NCI-H2029 treated with DMSO at 0.1 percent for 48 hours (cell line): ENCODE data around the gene CMTR1.
"Not testable (repeated sequence)": the region's sequence is repeated elsewhere in the genome, so short reads cannot be mapped to it uniquely, and the experiment has no call there.

Experiments used
- DNase-seq: peaks from one replicate; lab custom pipeline; 2025; lab: John Stamatoyannopoulos, UW

The CMTR1 gene

DNA sequence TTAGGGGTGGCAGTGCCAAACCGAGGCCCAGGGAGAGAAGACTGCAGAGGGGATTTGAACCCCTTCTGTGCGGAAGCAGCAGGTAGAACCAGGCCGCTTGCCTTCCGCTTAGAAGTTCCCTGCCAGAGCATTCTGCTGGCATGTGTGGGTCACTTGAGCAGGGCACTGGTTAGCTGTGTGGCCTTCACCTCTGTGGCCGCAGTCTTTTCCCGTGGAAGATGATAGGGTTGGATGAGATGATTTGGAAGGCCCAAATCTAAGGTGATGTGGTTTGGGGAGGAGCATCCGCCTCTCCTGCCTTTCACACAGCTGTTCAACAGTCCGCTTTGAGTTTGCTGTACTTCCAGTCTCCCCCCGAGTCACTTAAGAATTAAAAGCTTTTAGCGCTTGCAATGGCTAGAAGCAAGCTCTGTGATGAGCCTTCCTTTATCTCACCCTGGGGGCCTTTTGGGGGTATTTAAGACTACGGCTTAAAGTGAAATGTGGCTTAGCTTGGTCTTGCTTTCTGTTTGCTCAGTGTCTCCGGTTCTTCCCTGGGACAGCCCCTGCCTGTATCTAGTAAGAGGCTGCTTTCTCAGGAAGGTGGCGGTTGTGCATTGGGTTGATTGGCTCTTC is 743 bp downstream of the CMTR1 start:
- no peak for DNase-seq

DNA sequence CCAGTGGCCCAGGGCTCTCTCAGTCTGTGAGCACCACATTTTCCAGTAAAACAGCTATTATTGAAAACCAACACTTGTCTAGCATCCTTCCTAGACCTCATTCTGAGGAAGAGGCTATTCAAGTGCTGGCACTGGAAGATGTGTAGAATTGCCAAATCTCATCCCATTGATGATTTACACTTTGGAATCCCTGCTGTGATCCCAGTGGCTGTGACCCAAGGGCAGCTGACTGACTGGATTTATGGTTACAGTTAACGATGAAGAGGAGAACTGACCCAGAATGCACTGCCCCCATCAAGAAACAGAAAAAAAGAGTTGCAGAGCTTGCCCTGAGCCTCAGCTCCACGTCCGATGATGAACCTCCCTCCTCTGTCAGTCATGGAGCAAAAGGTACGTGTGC is 2.4 kb downstream of the CMTR1 start:
- DNase-seq = no peak

DNA sequence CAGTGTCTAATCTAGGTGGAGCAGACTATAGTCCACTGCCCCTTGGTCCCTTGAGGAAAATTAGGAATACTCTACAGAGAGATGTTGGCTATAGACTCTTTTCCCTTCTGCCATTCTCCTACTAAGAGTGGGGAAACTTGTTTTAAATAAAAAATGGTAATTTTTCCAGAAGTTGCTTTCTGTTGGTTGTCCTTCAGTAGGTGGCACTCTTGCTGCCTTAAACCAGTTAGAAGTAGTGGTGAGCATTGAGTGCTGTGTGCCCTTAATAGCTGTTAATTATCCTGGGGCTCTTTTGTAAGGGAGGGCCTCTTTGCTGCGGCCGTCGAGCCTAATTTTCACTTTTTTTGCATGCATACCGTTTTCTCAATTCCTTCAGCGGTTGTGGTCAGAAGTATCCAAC is 2.8 kb downstream of the CMTR1 start:
- DNase-seq = no peak

DNA sequence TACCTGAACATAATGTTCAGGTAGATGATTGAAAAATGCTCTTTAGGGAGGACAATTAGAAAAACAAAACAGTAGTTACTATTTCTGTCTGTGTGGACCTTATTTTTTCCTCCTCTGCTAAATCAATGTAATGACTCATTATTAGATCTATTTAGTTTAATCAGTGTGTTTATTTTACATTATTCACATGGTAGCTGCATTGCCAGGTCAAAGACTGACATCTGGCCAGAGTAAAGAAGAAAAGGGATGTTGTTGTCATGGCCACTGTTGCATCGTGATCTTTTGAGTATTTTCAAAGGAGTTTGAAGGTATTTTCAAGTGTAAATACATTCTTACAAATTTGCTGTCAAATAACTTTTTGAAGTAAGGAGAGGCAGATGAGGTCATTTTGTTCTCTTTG is 5.9 kb downstream of the CMTR1 start:
- DNase-seq = no peak

DNA sequence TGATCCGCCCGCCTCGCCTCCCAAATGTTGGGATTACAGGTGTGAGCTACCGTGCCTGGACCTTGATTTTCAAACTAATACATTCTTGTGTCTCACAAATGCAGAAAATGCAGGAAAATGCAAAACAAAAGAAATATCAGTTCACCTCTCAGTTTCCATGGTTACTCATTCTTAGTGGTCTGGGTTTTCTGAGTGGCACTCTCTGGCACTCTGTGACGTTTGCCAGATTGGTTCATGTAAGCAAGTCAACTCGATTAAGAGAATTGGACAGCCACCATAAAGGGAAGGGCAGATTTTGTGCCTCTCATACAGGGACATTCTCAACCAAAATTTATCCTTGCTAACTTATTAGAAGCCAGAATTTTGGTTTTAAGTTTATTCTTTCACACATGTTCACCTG is 8.6 kb downstream of the CMTR1 start:
- no peak for DNase-seq

DNA sequence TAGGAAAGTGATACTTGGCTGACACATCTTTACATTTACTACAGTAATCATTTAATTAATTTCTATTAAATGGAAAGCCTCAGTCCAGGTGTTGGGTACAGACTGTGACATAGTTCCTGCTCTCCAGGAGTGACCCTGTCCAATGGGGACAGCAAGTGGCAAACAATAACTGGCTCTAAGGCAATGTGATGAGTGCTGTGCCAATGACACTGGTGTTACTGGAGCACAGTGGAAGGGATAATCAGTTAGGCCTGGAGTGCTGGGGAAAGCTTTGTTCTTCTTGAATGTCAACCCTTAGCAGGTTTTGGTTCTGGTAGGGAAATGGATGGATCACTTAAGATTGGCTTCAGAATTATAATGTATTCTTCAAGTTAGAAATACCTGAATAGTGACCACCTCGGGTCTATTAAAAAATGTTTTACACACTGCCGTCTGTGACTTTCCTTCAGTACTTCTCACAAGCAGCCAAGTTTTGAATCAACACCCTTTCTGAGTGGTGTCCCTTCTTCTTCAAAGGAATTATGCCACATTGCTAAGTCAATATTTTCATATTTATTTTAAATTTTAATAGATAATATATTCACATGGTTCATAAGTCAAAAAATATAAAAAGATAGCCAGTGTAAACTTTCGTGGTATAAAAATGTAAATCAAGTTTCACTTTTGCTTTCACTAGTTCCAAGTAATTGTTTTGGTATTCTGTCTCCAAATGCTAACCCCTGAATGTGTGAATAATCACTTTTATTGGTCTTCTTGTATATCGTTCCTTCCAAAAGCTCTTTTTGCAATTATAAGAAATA is 9.6 kb downstream of the CMTR1 start:
- DNase-seq = no peak

DNA sequence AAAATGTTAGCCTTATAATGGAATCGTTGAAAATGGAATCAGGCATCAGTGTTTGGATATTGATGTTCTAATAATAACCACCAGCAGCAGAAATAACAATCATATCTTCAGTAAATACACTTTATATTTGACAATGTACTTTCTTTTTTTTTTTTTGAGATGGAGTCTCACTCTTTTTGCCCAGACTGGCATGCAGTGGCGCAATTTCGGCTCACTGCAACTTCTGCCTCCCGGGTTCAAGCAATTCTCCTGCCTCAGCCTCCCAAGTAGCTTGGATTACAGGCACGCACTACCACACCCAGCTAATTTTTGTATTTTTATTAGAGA is 10.2 kb downstream of the CMTR1 start:
- DNase-seq = not testable (repeated sequence)

DNA sequence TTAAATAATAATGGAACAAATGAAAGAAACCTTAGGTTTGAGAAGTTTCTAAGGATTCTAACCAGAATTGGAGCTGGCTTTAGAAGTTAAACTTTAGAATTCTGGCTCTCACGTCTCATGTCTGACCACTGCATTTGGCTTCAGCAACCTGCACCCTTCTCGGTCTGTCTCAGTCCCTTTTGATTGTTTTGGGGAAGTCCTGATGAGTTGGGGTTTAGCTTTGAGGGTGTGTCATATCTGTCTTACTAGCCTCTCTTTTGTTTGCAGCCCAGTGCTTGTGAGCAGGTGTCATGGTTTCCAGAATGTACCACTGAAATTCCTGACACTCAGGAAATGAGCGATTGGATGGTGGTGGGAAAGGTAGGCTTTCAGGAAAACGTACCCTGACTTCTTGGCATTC is 17.0 kb downstream of the CMTR1 start:
- no peak for DNase-seq

DNA sequence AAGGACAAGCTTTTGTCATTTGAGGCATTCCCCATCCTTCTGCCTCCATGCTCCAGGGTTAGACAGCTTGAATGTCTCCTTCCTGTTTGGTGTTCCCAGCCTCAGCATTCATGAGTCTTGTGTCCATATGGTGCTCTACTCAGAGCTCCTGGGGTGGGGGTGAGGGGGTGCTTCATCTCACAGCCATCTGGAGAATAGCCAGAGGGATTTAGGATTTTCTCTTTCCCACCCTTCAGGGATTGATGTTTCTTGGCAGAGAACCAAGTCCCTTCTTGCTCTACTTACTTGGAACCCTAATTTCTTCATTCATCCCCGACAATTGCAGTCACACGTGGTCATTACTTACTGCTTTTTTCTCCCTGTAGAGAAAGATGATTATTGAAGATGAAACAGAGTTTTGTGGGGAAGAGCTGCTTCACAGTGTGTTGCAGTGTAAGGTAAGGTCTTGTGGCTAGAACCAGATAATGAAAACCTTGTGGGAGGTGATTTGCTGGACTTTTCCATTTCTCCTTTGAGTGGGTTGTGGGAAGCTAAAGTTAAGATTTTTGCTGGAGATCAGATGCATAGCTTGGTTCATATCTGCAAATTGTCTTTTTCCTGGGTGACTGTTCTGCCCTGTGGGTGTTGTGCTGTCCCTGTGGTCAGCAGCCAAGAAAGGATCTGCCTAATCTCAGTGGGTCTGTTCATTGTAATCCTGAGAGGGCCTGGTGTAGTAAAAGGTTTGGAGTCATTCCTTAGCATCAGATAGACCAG is 18.6 kb downstream of the CMTR1 start:
- DNase-seq = no peak

DNA sequence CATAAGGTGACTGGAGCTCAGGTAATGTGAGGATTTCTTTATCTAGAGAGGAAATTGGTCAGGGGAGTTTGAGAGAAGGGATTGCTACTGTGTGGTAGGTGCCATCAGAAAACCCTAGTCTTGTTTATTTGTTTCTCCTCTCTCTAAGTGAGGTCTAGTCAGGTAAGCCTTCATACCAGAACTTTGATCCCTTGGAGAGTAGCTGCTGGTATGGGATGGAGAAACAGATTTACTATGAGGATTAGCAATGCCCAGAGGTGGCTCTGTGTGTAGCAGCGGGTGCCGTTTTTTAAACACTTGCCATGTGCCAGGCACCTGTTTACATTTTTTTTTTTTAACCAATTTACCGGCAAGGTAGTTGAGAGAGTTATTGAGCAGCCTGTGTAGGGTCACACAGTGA is 19.5 kb downstream of the CMTR1 start:
- no peak for DNase-seq

DNA sequence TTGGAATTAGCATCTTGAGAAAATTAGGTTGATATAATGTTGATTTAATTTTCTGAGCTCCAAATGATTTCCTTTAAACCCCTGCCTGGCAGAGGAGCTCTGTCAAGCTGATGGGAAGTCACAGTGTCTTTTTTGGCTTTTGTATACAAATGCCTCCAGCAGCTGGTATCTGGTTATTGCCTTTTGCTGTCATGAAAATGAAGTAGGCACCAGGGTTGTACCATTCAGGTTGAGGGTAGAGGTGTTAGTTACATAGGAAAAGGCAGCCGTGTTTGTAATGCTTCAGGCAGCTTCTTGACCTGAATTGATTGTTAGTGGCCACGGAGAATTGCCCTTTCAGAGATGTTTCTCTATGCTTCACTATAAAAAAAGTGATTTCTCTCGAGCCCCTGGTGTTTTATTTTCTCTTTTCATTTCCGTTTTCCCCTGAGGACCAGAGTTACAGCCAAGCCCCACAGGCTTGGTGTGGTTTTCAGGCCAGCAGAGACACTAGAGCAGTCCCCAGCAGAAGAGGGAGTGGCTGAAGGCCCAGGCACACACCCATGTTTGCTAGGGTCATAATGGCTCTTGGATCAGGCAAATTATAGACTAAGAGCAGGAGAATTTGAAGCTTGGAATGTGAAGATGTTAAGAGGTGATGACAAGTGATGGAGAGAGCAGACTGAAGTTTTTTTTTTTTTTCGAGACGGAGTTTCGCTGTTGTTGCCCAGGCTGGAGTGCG is 21.6 kb downstream of the CMTR1 start:
- no peak for DNase-seq

DNA sequence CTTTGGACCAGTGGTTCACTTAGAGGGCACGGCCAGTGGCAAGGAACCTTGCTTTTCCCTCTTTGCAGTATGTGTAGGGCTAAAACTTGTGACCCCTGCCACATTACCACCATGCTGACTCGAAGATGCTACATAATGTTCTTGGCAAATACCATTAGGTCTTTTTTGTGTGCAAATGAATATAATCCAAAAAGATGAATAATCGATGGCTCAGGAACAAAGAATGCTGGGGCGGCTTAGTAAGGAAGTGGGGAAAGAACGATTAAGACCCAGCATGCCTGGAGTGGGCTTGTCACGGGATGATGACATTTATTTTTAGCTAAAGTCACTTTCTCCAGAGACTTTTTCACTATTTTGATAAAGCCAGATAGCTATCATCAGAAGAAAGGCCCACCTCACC is 23.1 kb downstream of the CMTR1 start:
- DNase-seq = no peak

DNA sequence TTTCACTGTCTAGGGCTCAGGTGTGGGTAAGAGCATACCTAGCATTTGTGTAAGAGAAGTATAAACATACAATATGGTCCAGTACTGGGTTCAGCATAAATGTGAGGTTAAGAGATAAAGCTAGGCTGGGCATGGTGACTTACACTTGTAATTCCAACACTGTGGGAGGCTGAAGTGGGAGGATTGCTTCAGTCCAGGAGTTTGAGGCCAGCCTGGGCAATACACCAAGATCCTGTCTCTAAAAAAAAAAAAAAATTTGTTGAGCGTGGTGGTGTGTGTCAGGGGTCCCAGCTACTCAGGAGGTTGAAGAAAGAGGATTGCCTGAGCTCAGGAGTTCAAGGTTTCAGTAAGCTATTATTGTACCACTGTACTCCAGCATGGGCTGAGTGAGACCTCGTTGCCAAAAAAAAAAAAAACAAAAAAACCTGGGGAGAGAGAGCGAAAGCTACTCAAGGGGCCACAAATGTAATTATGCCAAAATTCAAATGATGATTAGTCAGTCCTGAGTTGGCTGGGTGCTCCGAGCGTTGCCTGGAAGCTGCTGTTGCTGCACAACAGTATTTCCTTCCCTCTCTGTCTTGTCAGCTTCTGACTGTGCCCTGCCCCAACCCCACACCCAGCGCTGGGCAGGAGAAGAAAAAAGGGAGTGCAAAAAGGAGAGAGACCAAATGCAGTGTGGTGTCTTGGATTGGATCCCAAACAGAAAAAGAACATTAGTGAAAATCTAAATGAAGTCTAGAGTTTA is 24.0 kb downstream of the CMTR1 start:
- no peak for DNase-seq

DNA sequence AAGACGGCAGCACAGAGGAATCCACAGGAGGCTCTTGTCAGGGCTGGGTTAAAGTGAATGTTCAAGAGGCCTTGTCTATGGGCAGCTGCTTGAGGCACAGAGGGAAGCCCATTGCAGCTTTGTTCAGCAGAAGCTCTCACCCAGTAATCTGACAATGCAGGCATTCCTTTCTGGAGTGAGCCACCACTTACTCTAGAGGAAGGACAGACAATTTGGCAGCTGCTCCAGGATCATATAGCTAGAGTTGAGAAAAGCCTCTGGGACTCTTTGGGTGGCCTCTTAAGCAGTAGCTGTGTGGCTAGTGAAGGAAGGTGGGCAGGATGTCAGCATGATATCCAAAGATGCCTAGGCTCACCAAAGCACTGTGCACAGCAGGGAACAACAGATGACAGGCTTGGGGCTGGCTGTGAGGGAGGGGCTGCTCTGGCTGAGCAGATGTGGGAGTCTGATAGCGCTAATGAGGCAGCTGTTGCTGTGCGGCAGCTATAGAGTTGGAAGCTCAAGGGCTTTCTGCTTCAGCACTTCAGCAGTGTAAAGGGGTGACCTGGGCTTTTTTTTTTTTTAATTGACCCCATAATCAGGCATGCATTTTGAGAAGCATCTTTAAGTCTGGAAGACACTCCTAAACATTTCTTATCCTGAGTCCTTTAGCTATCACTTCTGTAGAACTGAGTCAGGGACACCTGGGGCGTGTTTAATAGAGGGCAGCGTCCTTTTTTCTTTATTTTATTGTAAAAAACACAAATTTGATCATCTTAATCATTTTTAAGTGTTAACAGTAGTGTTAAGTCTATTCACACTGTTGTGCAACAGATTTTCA is 27.2 kb downstream of the CMTR1 start:
- DNase-seq = no peak

DNA sequence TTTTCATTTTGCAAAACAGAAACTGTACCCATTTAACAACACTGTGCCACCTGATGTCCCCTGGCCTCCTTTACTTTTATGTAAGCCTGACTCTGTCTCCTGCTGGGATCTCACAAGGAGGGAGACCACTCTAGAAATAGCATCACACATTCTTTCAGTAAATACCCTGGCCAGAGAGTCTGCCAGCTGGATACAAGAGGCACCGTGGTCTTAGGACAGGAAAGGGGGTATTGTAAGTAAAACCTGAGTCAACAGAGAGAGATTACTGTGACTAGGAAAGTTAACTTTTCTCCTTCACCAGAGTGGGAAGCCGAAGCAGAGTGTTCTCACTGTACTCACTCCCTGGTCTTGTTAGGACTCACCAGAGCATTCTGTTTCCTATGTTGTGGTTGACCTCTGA is 27.8 kb downstream of the CMTR1 start:
- DNase-seq = no peak

DNA sequence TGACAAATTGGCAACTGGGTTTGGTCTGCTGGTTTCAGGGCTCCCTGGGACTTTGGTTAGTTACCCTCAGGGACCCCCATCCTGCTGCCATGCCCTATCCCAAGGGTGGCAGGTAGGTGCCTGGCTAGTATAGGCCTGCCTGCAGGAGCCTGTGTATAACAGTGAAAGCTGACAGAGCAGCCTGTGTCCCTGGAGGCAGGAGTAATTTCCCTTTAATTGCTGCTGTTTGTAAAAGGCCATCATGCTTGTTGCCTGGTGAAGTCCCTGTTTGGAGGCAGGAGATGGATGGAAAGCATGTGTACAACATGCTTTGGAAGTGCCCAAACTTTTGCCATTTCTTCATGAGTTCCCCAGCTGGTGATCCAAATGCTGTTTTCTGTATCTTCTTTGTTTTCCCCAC is 30.1 kb downstream of the CMTR1 start:
- no peak for DNase-seq

DNA sequence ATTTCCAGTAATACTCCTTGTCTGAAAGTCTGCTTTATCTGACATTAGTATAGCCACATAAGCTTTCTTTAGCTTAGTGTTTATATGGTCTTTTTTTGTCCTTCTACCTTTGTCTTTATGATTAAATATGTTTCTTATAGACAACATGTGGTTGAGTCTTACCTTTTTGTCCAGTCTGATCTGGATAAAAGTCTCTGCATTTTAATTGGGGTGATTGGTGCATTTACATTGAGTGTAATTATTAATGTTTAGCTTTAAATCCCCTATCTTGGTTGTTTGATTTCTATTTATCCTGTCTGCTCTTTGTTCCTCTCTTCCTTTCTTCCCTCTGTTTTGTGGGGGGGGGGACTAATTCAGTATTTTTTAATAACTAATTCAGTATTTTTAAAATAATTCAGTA is 34.7 kb downstream of the CMTR1 start:
- no peak for DNase-seq

DNA sequence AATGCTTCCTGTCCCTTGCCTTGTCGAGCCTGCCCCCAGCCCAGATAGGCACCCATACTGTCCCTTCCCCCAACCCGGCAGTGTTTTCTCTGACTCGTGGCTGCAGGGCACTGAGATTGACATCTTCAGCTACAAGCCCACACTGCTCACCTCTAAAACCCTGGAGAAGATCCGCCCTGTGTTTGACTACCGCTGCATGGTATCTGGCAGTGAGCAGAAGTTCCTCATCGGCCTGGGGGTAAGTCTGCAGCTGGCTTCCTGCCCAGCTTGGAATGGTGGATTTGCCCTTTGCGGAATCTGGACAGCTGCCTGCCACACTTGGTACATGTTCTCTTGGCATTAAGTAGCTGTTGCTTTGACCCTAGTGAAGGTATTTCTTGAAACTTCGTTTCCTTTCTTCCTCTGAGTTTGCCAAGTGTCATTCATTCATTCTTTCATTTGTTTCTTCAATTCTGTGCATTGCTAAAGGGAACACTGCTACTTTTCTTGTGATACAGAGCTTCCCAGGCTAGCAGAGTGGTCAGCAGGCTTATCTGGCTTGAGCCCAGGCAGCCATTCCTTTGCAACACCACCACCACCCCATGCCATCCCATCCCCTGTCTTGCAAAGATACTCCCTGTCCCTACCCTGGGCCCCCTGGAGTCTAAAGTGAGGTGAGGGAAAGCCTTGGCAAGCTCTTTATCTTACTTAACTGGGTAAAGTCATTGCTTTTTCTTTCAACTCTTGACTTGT is 40.5 kb downstream of the CMTR1 start:
- DNase-seq = peak; percentile 37

DNA sequence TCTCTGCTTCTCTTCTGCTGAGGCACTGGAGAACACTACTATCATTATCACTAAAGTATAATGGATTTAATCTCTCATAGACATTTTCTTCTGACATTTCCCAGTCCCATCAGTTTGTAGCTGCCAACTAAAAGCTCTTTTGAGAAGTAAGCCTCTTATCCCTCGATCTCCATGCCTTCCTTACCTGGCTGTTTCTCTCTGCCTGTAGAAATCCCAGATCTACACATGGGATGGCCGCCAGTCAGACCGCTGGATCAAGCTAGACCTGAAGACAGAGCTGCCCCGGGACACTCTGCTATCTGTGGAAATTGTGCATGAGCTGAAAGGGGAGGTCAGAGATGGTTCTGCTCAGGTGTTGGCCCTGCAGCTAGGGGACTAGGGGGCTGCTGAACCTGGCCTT is 41.3 kb downstream of the CMTR1 start:
- no peak for DNase-seq

DNA sequence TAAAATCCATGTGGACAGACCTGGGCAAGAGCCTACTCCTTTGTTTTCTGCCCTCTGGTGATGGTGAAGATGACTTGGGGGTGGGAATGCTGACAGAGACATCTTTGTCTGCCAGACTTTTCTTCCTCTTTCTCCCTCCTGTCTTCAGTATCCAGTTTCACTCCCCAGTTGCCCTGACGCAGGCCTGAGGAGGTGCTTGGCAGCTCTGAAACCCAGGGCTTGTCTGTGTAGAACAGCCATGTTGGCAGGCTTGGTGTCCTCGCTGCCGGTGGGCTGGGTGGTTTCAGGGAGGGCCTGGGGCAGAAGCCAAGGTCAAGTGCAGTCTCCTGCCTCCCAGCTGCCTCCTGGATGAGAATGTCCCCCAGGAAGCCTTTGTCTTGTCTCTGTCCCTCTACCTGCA is 44.2 kb downstream of the CMTR1 start:
- no peak for DNase-seq
